ENCODE results near the gene S100A7. TPM values are rescaled to one million over a fixed set of nuclear protein-coding genes. Genes with fewer than 3 reads are reported as not detected.
A peak's percentile ranks its signal among the peaks of the same experiment; 100 is the strongest.
"Not testable (repeated sequence)": the region's sequence is repeated elsewhere in the genome, so short reads cannot be mapped to it uniquely, and the experiment has no call there.

S100A7 gene
- total RNA-seq, 1 experiment from 2014 or later, result not detected

DNA sequence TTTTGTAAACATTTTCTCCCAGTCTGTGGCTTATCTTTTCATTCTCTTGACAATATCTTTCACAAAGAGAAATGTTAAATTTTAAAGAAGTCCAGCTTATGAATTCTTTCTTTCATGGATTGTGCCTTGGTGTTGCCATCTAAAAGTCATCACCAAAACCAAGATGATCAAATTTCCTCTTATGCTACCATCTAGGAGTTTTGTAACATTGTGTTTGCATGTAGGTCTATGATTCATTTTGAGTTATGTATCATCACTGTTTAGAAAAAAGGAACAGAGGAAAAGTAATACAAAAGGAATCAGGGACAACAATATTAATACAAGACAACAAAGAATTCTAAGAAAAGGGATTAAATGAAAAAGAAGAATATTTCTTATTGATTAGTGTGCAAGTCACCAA is 2.3 kb upstream of the S100A7 start:
- H3K27me3 ChIP-seq (replicated peaks); H3K9me3 ChIP-seq (replicated peaks); H3K4me3 ChIP-seq: not testable (repeated sequence)

DNA sequence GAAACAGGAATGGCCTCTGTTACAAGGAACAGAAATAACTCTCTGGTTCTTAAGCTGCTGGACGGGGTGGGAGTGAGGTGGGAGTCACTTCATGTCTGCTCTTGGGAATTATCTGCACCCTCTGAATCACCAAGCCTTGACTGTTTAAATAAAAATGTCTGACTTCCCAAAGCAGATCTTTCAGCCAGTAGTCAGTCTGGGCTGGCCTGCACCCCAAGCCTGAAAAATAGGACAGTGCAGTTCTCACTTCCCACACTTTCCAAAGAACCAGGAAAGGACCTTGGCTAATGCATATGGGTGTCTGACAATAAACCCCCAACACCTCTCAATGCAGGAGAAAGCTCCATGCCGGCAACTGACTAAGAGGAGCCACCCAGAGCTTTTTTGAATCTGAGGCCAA is 796 bp downstream of the S100A7 start:
- Histone ChIP-seq H3K27me3 (replicated peaks) (no peaks in the 10 kb centered on the region), H3K4me1 (replicated peaks) (no peaks in the 10 kb centered on the region), H3K27ac (no peak overlapping the region), H3K4me3 (no peak overlapping the region), H3K9me3 (replicated peaks) (no peaks in the 10 kb centered on the region), H3K36me3 (no peaks in the 10 kb centered on the region)
- no peak for DNase-seq (ENCODE audit: low read depth in 1 of 2, low spot score in 2 of 2)

More for the DNA sequence above, 2.3 kb upstream of the S100A7 start:
- not testable (repeated sequence) for DNase-seq (ENCODE audit: low read depth in 1 of 2, low spot score in 2 of 2); H3K27ac ChIP-seq; H3K4me1 ChIP-seq (replicated peaks); H3K36me3 ChIP-seq

DNA sequence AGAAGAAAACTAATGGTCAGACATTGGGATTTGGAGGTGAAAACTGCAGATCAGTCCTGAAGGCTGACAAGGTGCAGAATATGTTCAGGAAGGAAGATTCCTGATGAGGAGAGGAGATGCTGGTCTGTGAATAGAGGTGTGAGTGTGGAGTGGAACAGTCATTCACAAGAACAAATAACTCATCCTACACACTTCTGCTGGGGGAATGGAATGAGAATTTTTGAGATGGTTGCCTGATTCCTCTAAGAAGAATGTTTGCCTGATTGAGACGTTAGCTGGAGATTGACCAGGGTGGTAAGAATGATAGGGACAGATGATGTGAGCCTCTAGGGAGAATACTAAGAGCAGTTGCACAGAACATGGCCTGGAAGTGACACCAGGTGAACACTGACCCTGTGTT is 4.1 kb downstream of the S100A7 start:
- DNase-seq (ENCODE audit: low read depth in 1 of 2, low spot score in 2 of 2), result no peak
- no peak overlapping the region for H3K4me3 ChIP-seq
- H3K36me3 ChIP-seq, result no peaks in the 10 kb centered on the region
- no peaks in the 10 kb centered on the region for H3K27me3 ChIP-seq (replicated peaks)
- no peak overlapping the region for H3K27ac ChIP-seq
- no peaks in the 10 kb centered on the region for H3K4me1 ChIP-seq (replicated peaks)
- no peaks in the 10 kb centered on the region for H3K9me3 ChIP-seq (replicated peaks)

DNA sequence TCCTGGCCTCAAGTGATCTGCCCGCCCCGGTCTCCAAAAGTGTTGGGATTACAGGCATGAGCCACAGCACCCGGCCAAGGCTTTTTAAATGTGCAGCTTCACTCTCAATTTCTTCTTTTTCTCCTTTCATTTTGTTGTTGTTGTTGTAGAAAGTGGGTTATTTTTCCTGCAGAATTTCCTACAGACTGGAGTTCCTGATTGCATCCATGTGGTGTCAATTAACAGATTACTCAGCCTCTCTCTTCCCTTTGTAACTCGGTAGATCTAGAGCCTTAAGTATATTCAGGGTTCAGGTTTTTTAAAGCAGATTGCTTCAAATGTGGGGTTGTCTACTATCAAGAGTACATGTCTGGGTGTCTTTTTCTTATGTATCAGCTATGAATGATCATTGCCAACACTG is 11.6 kb downstream of the S100A7 start:
- not testable (repeated sequence) for H3K36me3 ChIP-seq; H3K27me3 ChIP-seq (replicated peaks); H3K4me1 ChIP-seq (replicated peaks); H3K27ac ChIP-seq; H3K4me3 ChIP-seq; H3K9me3 ChIP-seq (replicated peaks); DNase-seq (ENCODE audit: low read depth in 1 of 2, low spot score in 2 of 2)

DNA sequence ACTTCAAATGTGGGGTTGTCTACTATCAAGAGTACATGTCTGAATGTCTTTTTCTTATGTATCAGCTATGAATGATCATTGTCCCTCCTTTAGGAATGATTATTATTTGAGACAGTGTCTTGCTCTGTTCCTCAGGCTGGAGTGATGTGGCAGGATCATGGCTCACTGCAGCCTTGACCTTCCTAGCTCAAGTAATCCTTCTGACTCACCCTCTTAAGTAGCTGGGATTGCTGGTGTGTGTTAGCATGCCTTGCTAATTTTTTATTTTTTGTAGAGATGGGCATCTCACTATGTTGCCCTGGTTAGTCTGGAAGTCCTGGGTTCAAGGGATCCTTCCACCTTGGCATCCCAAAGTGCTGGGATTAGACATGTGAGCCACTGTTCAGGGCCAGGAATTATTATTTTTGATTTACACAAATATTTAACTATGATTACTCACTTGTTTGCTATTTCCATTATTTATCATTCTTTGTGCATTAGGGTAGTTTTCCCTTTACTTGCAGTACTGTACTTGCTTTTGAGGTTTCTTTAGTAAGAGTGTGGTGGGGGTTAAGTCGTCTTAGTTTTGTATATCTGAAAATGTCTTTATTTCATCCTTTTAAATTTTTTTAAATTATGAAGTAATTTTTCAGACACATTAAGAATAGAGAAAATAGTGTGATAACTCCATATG is 12.8 kb downstream of the S100A7 start:
- Histone ChIP-seq H3K4me3 (no peak overlapping the region), H3K4me1 (replicated peaks) (0 out of 2 replicates have a peak, but pooled peaks cover 3% of the 10 kb centered on the region), H3K27me3 (replicated peaks) (no peaks in the 10 kb centered on the region; the same call in 1 of the 2 replicates), H3K27ac (no peak overlapping the region), H3K36me3 (no peaks in the 10 kb centered on the region), H3K9me3 (replicated peaks) (no peaks in the 10 kb centered on the region)
- DNase-seq (ENCODE audit: low read depth in 1 of 2, low spot score in 2 of 2), result peak in 1 of 2 experiments; percentile 11

DNA sequence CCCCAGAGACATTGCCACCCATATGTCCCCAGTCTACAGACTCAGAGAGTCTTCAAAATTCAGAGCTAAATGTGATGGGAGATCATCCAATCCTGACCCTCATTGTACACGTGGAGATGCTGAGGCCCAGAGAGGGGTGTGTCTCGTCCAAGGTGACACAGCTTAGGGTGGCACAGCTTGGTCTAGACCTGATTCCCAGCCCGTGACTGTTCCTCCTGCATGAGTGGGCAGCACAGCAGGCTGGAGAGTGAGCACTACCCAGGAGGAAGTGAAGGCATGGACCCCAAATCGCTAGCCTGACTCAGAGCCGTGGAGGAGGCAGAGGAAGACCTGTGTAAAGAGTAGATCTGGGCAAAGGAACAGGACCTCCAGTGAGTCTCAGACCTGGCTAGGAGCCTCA is 16.4 kb downstream of the S100A7 start:
- Histone ChIP-seq H3K4me1 (replicated peaks) (0 out of 2 replicates have a peak, but pooled peaks cover 3% of the 10 kb centered on the region), H3K36me3 (no peaks in the 10 kb centered on the region), H3K27ac (no peak overlapping the region), H3K9me3 (replicated peaks) (no peaks in the 10 kb centered on the region), H3K4me3 (no peak overlapping the region), H3K27me3 (replicated peaks) (no peaks in the 10 kb centered on the region; the same call in none of the 2 replicates)
- DNase-seq (ENCODE audit: low read depth in 1 of 2, low spot score in 2 of 2), result no peak

DNA sequence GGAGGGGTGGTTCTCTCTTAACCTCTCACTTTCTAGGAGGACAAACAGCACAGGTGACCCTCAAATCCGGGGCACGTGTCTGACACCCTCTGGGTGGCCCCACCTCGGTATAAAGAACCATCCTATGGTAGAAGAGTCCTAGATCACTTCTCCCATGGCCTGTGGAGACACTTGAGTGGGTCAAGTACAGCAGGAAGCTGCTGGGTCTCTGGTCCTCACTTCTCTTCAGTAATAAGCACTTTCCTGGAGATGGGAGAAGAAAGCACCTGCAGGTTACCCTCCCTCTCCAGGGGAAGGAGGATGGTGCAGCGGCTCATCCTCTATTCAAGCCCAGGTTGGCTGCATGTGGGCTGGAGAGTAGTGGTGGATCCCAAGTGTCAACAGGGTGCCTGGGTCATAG is 17.0 kb downstream of the S100A7 start:
- Histone ChIP-seq H3K36me3 (no peaks in the 10 kb centered on the region), H3K9me3 (replicated peaks) (no peaks in the 10 kb centered on the region), H3K4me3 (no peak overlapping the region), H3K4me1 (replicated peaks) (0 out of 2 replicates have a peak, but pooled peaks cover 3% of the 10 kb centered on the region), H3K27ac (no peak overlapping the region), H3K27me3 (replicated peaks) (no peaks in the 10 kb centered on the region; the same call in none of the 2 replicates)
- no peak for DNase-seq (ENCODE audit: low read depth in 1 of 2, low spot score in 2 of 2)

DNA sequence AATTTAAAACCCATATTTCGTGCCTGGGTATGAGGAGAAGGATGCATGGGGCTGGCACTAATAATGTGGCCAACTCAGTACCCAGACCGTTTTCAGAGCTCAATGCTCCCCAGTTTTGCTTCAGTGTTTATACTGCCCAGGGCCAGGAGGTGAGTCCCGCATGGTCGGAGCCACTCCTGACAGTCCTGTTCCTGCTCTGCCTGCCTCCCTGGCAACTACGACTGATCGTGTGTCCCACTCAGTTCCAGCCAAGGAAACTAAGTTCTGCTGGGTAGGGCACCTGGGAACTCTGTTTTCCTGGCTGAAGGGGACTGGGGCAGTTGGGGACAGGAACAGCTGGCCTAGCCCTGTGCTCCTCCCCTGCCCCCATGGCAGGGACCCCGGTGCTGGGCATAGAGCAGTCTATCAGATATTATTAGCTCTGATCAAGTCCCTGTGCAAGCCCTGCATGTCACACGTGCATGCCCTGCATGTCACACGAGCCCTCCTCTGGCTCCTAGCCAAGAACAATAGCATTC is 19.2 kb downstream of the S100A7 start:
- Histone ChIP-seq H3K4me3 (no peak overlapping the region), H3K27me3 (replicated peaks) (peaks cover 3% of the 10 kb centered on the region), H3K27ac (no peak overlapping the region), H3K9me3 (replicated peaks) (no peaks in the 10 kb centered on the region), H3K4me1 (replicated peaks) (no peaks in the 10 kb centered on the region), H3K36me3 (no peaks in the 10 kb centered on the region)
- no peak for DNase-seq (ENCODE audit: low read depth in 1 of 2, low spot score in 2 of 2)

DNA sequence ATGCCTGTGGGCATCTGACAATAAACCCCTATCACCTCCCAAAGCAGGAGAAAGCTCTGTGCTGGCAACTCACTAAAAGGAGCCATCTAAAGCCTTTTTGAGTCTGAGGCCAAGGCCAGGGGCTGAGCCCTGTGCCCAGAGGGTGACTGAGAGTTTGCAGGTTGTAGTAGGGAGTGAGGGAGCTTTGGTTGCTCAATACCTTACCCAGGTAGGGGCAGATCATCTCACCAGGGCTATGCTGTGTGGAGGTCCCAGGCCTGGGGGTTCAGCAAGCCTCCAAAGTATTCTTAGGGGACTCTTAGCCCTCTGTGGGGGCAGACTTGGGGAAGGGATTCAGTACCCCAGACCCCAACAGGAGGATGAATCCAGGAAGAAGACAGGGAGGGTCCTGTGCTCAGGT is 21.2 kb downstream of the S100A7 start:
- no peak overlapping the region for H3K4me3 ChIP-seq
- H3K9me3 ChIP-seq (replicated peaks), result no peaks in the 10 kb centered on the region
- no peak for DNase-seq (ENCODE audit: low read depth in 1 of 2, low spot score in 2 of 2)
- no peaks in the 10 kb centered on the region for H3K4me1 ChIP-seq (replicated peaks)
- no peaks in the 10 kb centered on the region for H3K36me3 ChIP-seq
- H3K27me3 ChIP-seq (replicated peaks), result peaks cover 3% of the 10 kb centered on the region
- H3K27ac ChIP-seq, result no peak overlapping the region

DNA sequence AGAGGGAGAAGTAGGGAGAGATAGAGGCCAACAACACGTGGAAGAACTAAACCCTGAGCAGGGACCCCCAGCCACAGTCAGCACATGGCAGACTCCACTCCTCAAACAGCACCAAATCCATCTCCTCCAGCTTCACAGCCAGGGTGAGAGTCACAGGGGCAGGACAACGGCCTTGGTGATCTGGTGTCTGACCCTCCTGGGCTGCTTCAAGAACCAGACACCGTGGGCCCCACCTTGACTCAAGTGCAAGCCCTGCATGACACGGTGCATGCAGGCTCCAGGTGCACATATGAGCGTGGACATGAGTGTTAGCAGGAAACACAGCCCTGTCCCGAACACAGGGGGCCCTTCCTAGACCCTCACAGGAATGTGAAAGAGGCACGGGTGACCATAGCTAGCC is 21.9 kb downstream of the S100A7 start:
- H3K27me3 ChIP-seq (replicated peaks), result peaks cover 3% of the 10 kb centered on the region; the same call in 1 of the 2 replicates
- no peaks in the 10 kb centered on the region for H3K36me3 ChIP-seq
- no peaks in the 10 kb centered on the region for H3K9me3 ChIP-seq (replicated peaks)
- no peak overlapping the region for H3K4me3 ChIP-seq
- no peak overlapping the region for H3K27ac ChIP-seq
- no peak for DNase-seq (ENCODE audit: low read depth in 1 of 2, low spot score in 2 of 2)
- H3K4me1 ChIP-seq (replicated peaks), result no peaks in the 10 kb centered on the region

DNA sequence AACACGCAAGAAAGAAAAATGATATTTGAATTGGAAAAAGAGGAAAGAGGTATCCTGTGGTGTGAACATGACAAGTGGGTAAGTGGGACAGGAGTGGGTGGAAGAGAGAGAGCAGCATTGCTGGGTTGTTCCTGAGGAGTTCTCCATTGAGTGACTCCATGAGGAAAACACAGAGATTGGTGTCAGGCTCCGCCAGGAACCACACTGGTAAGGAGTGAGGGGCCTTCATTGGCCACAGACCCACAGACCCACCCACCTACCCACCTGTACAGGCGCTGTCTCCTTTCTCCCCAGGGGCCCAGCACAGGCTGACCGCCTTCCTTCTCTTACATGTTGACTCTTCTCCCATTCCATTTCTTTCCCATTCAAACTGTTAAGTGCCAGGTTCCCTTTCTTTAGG is 23.2 kb downstream of the S100A7 start:
- Histone ChIP-seq H3K9me3 (replicated peaks) (no peaks in the 10 kb centered on the region), H3K4me3 (no peak overlapping the region), H3K27me3 (replicated peaks) (peaks cover 3% of the 10 kb centered on the region; the same call in 1 of the 2 replicates), H3K36me3 (no peaks in the 10 kb centered on the region), H3K27ac (no peak overlapping the region), H3K4me1 (replicated peaks) (no peaks in the 10 kb centered on the region)
- no peak for DNase-seq (ENCODE audit: low read depth in 1 of 2, low spot score in 2 of 2)

DNA sequence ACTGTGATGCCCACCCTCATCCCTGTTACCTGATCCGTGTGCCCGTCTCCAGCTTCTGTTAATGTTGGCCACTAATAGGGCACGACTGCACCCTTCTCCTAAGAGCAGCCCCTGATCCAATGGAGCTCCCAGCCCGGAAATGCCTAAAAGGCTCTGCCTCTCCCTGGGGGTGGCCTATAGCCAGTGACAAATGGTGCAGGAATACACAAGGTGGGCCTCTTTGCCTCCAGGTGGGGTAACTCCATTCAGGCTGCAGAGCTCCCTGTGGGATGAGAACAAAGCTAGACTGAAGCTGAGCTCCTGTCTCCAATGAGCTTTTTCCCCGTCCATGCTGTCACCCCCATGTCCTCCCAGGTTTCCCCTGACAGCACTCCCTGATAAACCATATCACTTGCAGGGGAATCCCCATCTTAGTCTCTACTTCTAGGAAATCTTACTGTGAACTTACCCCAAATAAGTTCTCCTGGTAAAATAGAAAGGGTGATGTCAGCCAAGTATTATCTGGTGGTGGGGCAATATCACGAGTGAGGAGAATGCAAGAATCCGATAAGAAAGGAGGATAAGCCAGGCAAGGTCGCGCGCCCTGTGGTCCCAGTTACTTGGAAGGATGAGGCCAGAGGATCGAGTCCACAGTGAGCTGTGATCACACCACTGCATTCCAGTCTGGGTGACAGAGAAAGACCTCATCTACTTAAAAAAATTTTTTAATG is 25.6 kb downstream of the S100A7 start:
- Histone ChIP-seq H3K36me3 (no peaks in the 10 kb centered on the region), H3K4me3 (no peak overlapping the region), H3K4me1 (replicated peaks) (no peaks in the 10 kb centered on the region), H3K27ac (no peak overlapping the region), H3K27me3 (replicated peaks) (0 out of 2 replicates have a peak, but pooled peaks cover 3% of the 10 kb centered on the region), H3K9me3 (replicated peaks) (no peaks in the 10 kb centered on the region; the same call in 1 of the 2 replicates)
- DNase-seq (ENCODE audit: low read depth in 1 of 2, low spot score in 2 of 2), result no peak

DNA sequence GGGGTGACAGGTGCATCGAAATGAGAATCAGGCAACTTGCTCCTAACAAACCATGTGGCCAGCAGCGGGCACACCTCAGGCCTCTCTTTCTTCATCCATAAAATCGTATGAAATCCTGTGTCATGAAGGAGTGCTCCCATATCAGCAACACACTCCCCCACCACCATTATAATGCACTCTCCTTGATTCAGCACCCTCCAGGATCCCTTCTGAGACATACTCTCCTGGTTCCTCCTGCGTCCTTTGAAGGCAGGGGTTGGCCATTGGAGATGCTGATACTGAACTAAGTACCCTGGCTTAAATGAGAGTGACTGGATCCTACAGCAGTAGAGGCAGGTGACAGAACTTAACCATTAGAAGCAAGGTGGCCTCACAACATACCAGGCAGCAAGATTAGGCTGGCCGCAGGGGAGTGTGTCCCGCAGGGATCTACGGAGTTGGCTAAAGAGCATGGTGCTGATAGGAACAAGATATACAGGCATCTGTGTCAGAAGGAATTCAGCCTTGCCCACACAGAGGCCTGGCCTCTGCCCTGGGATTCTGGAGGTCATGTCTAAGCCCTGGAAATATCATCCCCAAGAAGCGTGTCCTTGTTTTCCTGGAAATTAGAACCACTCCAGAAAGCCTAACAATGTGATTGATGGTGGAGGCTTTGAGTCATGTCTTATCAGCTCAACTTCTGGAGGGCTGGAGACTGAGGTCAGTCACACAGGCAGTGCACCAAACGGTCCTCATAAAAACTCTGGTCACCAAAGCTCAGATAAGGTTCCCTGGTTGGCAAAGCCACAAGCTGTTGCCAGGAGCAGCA is 27.4 kb downstream of the S100A7 start:
- Histone ChIP-seq H3K27me3 (replicated peaks) (0 out of 2 replicates have a peak, but pooled peaks cover under 1% of the 10 kb centered on the region), H3K27ac (no peak overlapping the region), H3K9me3 (replicated peaks) (no peaks in the 10 kb centered on the region; the same call in 1 of the 2 replicates), H3K36me3 (no peaks in the 10 kb centered on the region), H3K4me1 (replicated peaks) (no peaks in the 10 kb centered on the region), H3K4me3 (no peak overlapping the region)
- DNase-seq (ENCODE audit: low read depth in 1 of 2, low spot score in 2 of 2), result no peak

All from SJSA1 (cell line).